Fibroblast of mammary gland (primary cell): ENCODE results near the gene FOXL1.
A peak's percentile ranks its signal among the peaks of the same experiment; 100 is the strongest.

Source experiments
- DNase-seq: peaks from one replicate; pipeline ENCODE4 v3.0.0-alpha.2; 2010; ENCODE audit warnings: low read depth
- H3K4me3 ChIP-seq: 2 replicates; pipeline ENCODE4 v1.5.1; 2011; ENCODE audit warnings: low read depth, mild to moderate bottlenecking, low read length, moderate library complexity; ENCODE audit not compliant: control insufficient read depth
- CTCF ChIP-seq: conservative IDR thresholded peaks from 2 replicates; pipeline ENCODE4 v1.5.1; 2011; ENCODE audit warnings: low read depth, low read length, inconsistent platforms; ENCODE audit not compliant: control insufficient read depth, insufficient read depth

FOXL1 gene

DNA sequence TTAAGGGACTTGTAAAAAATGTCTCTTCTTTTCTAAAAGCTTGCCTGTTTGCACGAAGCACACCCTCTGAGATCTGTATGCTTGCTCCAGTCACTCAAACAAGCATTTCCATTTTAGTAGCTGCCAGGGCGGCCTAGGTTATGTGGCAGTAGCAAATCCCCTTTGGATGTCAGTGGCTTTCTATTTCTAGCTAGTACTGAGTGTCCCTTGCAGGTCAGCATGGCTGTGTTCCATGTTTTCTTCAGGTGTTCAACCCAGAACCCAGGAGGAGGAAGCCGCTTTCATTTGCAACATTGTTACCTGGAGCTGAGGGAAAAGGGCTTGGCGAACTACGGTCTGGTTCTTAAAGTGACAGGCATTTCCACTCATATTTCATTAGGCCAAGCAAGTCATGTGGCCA, 36.4 kb downstream of the FOXL1 start:
- no peak for DNase-seq
- no peak for TF ChIP-seq CTCF
- H3K4me3 ChIP-seq = no peak overlapping the region

- no peak overlapping the region for H3K4me3 ChIP-seq
- no peak for TF ChIP-seq CTCF
- no peak for DNase-seq
Measured at GRCh38 chr16:86616906-86617305, 38.6 kb downstream of the FOXL1 start.

- peak; percentile 27 for DNase-seq
- H3K4me3 ChIP-seq = no peak overlapping the region
- TF ChIP-seq CTCF = no peak
Measured at GRCh38 chr16:86618431-86619238, 40.3 kb downstream of the FOXL1 start.

DNA sequence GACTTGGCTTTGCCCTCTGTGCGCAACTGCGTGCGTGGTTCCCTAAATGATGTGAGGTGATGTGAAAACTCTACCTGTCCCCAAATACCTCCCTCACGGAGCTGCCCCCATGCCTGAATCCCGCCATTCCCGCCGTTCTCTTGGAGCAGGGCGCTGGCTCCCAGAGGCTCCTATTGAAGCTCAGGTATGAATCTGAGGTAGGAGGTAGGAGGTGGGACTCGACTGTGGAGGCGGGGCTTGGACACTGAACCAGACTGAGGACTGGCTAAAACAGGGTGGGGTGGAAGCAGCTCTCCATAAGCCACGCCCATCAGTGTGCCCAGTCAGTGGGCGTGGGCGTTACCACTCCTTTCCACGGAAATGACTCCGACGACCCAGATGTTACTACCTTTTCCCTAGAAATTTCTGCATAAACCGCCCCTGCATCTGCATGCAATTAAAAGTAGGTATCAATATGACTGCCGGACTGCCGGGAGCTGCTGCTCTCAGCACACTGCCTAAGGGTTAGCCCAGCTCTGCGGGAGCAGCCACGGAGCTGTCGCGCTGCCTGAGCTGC, 41.0 kb downstream of the FOXL1 start:
- DNase-seq = peak; percentile 75
- no peak overlapping the region for H3K4me3 ChIP-seq
- no peak for TF ChIP-seq CTCF

- no peak for TF ChIP-seq CTCF
- H3K4me3 ChIP-seq = no peak overlapping the region
- no peak for DNase-seq
Measured at GRCh38 chr16:86620184-86620583, 41.8 kb downstream of the FOXL1 start.

- TF ChIP-seq CTCF = no peak
- DNase-seq = no peak
- H3K4me3 ChIP-seq = no peak overlapping the region
Measured at GRCh38 chr16:86621966-86622365, 43.6 kb downstream of the FOXL1 start.
